A673 (cell line): ENCODE measurements around the gene TNFRSF13B.

Experiments
- EZH2 ChIP-seq: fragments of 200-600 bp; sonication (generic); IDR thresholded peaks from 2 replicates; pipeline ENCODE4 v1.6.1; 2017; ENCODE audit warnings: borderline replicate concordance, low read depth, mild to moderate bottlenecking, mixed read lengths, antibody characterized with exemption, low read length; ENCODE audit not compliant: poor library complexity, severe bottlenecking
- TF ChIP-seq, protein P1 (sequence below): fragments of 300-800, 200-600 bp; sonication (generic); conservative IDR thresholded peaks from 2 replicates; pipeline ENCODE4 v1.5.1; 2017; ENCODE audit warnings: low read depth, mild to moderate bottlenecking, antibody characterized with exemption, low read length, moderate library complexity, mixed read lengths

DNA sequence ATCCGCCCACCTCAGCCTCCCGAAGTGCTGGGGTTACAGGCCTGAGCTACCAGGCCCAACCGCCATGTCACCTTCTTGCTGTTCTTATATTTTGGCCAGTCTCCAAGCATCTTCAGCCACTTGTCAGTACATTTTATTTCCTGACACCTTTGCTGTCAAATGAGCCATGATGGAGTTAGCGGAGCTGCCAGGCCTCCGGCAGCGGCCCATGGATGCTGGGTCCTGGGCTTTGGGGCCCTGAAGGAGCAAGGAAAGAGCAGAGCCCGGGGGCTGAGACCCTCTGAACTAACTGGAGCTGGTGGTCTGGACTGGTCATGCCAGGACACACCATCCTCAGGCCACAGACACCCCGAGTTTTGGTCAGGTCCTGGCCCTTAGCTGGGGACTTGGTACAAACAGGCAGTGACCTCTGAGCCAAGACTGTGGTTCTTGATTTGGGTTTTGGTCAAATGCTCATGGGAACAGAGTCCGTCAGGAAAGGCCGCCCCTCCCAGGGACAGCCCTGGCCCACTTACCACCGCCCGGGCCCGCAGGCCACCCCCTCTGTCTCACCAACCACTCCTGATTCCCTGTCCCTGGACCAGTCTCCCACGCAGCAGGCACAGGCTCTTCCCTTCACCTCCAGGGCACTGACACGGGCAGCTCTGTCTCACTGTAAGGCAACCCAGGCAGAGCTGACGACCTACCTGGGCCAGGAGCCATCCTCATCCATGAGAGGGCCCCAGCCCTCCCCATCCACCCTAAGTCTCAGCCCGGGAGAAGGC lies 42.0 kb downstream of the TNFRSF13B start:
- TF ChIP-seq EZH2 = no peak
- TF ChIP-seq, protein P1, sequence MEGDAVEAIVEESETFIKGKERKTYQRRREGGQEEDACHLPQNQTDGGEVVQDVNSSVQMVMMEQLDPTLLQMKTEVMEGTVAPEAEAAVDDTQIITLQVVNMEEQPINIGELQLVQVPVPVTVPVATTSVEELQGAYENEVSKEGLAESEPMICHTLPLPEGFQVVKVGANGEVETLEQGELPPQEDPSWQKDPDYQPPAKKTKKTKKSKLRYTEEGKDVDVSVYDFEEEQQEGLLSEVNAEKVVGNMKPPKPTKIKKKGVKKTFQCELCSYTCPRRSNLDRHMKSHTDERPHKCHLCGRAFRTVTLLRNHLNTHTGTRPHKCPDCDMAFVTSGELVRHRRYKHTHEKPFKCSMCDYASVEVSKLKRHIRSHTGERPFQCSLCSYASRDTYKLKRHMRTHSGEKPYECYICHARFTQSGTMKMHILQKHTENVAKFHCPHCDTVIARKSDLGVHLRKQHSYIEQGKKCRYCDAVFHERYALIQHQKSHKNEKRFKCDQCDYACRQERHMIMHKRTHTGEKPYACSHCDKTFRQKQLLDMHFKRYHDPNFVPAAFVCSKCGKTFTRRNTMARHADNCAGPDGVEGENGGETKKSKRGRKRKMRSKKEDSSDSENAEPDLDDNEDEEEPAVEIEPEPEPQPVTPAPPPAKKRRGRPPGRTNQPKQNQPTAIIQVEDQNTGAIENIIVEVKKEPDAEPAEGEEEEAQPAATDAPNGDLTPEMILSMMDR = no peak
